ENCODE data around the gene NUFIP1. TPM values are rescaled to one million over a fixed set of nuclear protein-coding genes. Genes with fewer than 3 reads are reported as not detected.

Gene NUFIP1
- total RNA-seq, 1 experiment from 2014 or later: 17.1 TPM

DNA sequence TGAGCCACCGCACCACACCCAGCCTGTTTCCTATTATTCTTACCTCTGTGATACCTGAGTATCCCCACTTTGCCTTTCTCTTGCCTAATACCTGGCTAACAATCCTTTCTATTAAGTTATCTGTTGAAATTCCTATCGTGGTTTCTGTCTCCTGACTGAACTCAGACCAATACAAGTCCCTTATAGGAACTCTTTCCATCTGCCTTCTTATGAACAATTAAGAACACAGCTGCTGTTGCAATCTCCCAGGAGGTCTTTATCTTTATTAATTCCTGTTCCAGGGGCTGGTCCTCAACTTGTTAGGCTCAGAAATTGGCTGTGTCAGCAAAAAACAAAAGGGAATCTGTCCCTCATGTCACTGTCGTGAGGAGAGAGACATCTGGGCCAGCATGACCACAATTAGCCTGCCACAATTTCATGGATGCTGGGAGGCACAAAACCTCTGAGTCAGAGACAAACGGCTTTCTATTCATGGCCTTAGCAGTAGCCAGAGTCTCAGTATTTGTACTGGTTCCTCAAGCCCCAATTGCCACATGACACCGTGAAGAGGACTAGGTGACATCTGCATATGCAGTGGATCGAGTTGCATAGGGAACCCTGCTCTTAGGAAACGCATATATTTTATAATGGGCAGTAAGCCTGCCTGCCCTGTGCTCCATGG lies 58.2 kb downstream of the NUFIP1 start:
- no peak for DNase-seq
- H4K91ac ChIP-seq (ENCODE audit: insufficient read length, low read depth, low read length): no peak overlapping the region
- H3K23ac ChIP-seq (ENCODE audit: insufficient read length, low read depth, low read length): no peak overlapping the region
- H3K79me1 ChIP-seq (ENCODE audit: insufficient read depth, low read depth, low read length, poor library complexity, severe bottlenecking): no peaks in the 10 kb centered on the region
- H3K27ac Mint-ChIP-seq: peak overlapping the region in 1 of 3 experiments; percentile 20; a peak in 2 of 7 replicates
- no peak overlapping the region for H2AK5ac ChIP-seq (ENCODE audit: insufficient read length, low read length)
- H3K4ac ChIP-seq (ENCODE audit: low read depth, low read length): no peak overlapping the region
- H3K4me1 ChIP-seq (ENCODE audit: insufficient read depth, low read length): peaks cover 6% of the 10 kb centered on the region; the same call in 1 of the 2 replicates
- H3K4me1 Mint-ChIP-seq: peaks cover 13 to 20% of the 10 kb centered on the region in 2 experiments
- H3K27ac ChIP-seq (ENCODE audit: insufficient read length, low read depth, low read length): no peak overlapping the region
- no peak overlapping the region for H4K8ac ChIP-seq (replicated peaks; ENCODE audit: insufficient read length, low read depth, low read length)
- H3K27me3 ChIP-seq (ENCODE audit: insufficient read depth, low read length): no peaks in the 10 kb centered on the region
- no peaks in the 10 kb centered on the region for H3K79me2 ChIP-seq (ENCODE audit: insufficient read depth, low read length)
- H2BK5ac ChIP-seq (ENCODE audit: insufficient read length, low read length): no peak overlapping the region
- H3T11ph ChIP-seq (ENCODE audit: low read length): no peak overlapping the region
- H4K5ac ChIP-seq (ENCODE audit: insufficient read length, low read depth, low read length): no peak overlapping the region
- H3K14ac ChIP-seq (ENCODE audit: insufficient read depth, low read length): no peak overlapping the region
- H3K9me3 ChIP-seq (ENCODE audit: control insufficient read depth, low read depth, low read length): no peaks in the 10 kb centered on the region
- H2BK20ac ChIP-seq (ENCODE audit: low read depth, low read length, poor library complexity, severe bottlenecking): no peak overlapping the region
- no peaks in the 10 kb centered on the region for H4K20me1 ChIP-seq (ENCODE audit: control insufficient read depth, insufficient read depth, insufficient read length)
- H3K56ac ChIP-seq (ENCODE audit: insufficient read length, low read depth, low read length): no peak overlapping the region
- no peaks in the 10 kb centered on the region for H3K23me2 ChIP-seq (ENCODE audit: insufficient read length, low read depth, low read length, poor library complexity, severe bottlenecking)
- no peak overlapping the region; a peak in 2 of 5 replicates for H3K4me3 Mint-ChIP-seq
- no peak overlapping the region for H2AFZ ChIP-seq (ENCODE audit: low read length)
- TF ChIP-seq, protein P1, sequence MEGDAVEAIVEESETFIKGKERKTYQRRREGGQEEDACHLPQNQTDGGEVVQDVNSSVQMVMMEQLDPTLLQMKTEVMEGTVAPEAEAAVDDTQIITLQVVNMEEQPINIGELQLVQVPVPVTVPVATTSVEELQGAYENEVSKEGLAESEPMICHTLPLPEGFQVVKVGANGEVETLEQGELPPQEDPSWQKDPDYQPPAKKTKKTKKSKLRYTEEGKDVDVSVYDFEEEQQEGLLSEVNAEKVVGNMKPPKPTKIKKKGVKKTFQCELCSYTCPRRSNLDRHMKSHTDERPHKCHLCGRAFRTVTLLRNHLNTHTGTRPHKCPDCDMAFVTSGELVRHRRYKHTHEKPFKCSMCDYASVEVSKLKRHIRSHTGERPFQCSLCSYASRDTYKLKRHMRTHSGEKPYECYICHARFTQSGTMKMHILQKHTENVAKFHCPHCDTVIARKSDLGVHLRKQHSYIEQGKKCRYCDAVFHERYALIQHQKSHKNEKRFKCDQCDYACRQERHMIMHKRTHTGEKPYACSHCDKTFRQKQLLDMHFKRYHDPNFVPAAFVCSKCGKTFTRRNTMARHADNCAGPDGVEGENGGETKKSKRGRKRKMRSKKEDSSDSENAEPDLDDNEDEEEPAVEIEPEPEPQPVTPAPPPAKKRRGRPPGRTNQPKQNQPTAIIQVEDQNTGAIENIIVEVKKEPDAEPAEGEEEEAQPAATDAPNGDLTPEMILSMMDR (conservative IDR thresholded peaks at IDR 0.05): no peak
- no peak overlapping the region for H3K18ac ChIP-seq (ENCODE audit: insufficient read length, low read depth, low read length)
- H2BK12ac ChIP-seq (ENCODE audit: insufficient read length, low read depth, low read length): no peak overlapping the region
- no peak overlapping the region for H2BK15ac ChIP-seq (ENCODE audit: low read depth, low read length)
- no peaks in the 10 kb centered on the region for H3K27me3 Mint-ChIP-seq (ENCODE audit: low read depth)
- no peaks in the 10 kb centered on the region for H3K9me3 Mint-ChIP-seq
- H2BK120ac ChIP-seq (ENCODE audit: low read depth, low read length, poor library complexity, severe bottlenecking): no peak overlapping the region
- WGBS (ENCODE audit: extremely low coverage, insufficient read length, low lambda C conversion rate): no CpG with 5 or more reads among the region's 7 CpGs
- H3K4me2 ChIP-seq (ENCODE audit: insufficient read depth, insufficient read length, low read length): no peak overlapping the region
- H3K36me3 Mint-ChIP-seq (ENCODE audit: insufficient read depth in 1 of 3, low read depth in 3 of 3): no peaks in the 10 kb centered on the region
- H3K9ac ChIP-seq (ENCODE audit: extremely low read depth, insufficient read length, low read length): no peak overlapping the region
